ENCODE measurements around the gene PYDC2. TPM values are rescaled to one million over a fixed set of nuclear protein-coding genes. Genes with fewer than 3 reads are reported as not detected.
"Not testable (repeated sequence)": the region's sequence is repeated elsewhere in the genome, so short reads cannot be mapped to it uniquely, and the experiment has no call there.

The PYDC2 gene
- total and polyA plus RNA-seq, 2 of the 8 experiments (the other 6 are each of a cell fraction or from before 2014, with no cell fraction given) = not detected

- H4K20me1 ChIP-seq (replicated peaks in 1 of 2; ENCODE audit: control insufficient read depth in 1 of 2, insufficient read depth in 2 of 2, low read length in 2 of 2); H3K27me3 ChIP-seq (replicated peaks in 1 of 4; ENCODE audit: control insufficient read depth in 3 of 4, extremely low read depth in 1 of 4, insufficient read depth in 3 of 4, low read length in 3 of 4); H4K91ac ChIP-seq (replicated peaks; ENCODE audit: insufficient read length, low read length); H3K4ac ChIP-seq (replicated peaks; ENCODE audit: insufficient read length, low read depth, low read length); H2AFZ ChIP-seq (ENCODE audit: low read length); H3K36me3 ChIP-seq (ENCODE audit: control insufficient read depth in 2 of 4, insufficient read depth in 4 of 4, low read length in 3 of 4); H3K79me1 ChIP-seq (ENCODE audit: low read depth, low read length); H3K23ac ChIP-seq (ENCODE audit: insufficient read length); H2BK120ac ChIP-seq (replicated peaks; ENCODE audit: low read depth, low read length); H3K79me2 ChIP-seq (ENCODE audit: control insufficient read depth in 1 of 2, insufficient read depth in 2 of 2, low read length in 2 of 2); H2BK20ac ChIP-seq (ENCODE audit: low read length); H3K9ac ChIP-seq (replicated peaks in 1 of 4; ENCODE audit: extremely low read depth in 1 of 4, low read depth in 3 of 4, low read length in 3 of 4); H4K8ac ChIP-seq (ENCODE audit: extremely low read depth, insufficient read depth, low read length); POLR2A ChIA-PET (ENCODE audit: partially characterized antibody); H3K56ac ChIP-seq (replicated peaks; ENCODE audit: insufficient read length, low read depth, low read length); FAIRE-seq; H3K4me2 ChIP-seq (ENCODE audit: insufficient read depth in 1 of 2, low read depth in 2 of 2, low read length in 2 of 2); H3K4me1 ChIP-seq (replicated peaks in 1 of 4; ENCODE audit: control insufficient read depth in 3 of 4, insufficient read depth in 4 of 4, low read length in 3 of 4); H4K5ac ChIP-seq (ENCODE audit: insufficient read length, low read depth, low read length); H3K9me3 ChIP-seq (ENCODE audit: insufficient read depth in 2 of 2, low read depth in 1 of 2, low read length in 1 of 2); H3K23me2 ChIP-seq (ENCODE audit: low read depth, low read length); H3K14ac ChIP-seq (ENCODE audit: insufficient read length); H3K4me3 ChIP-seq (ENCODE audit: extremely low read depth in 1 of 4, insufficient read depth in 2 of 4, low read depth in 3 of 4, low read length in 4 of 4); H3K18ac ChIP-seq (ENCODE audit: extremely low read depth, low read length); H2BK12ac ChIP-seq (ENCODE audit: low read depth, low read length); H3K27ac ChIP-seq (ENCODE audit: low read depth, low read length); H2AK5ac ChIP-seq (ENCODE audit: low read depth, low read length); H2BK5ac ChIP-seq (ENCODE audit: low read depth, low read length); H2BK15ac ChIP-seq (ENCODE audit: low read length); DNase-seq (ENCODE audit: low read depth in 1 of 2, low spot score in 2 of 2): not testable (repeated sequence)
- CTCF ChIA-PET (ENCODE audit: partially characterized antibody) = interaction anchor here (1.6 kb wide), 1 partner anchor 326 kb away, joined by 3 read pairs; no protein-coding TSS in a partner anchor
- WGBS, 2 experiments (ENCODE audit: extremely low coverage in 1 of 2, insufficient coverage in 1 of 2, insufficient read length in 1 of 2, insufficient replicate concordance in 2 of 2, low coverage in 1 of 2, low lambda C conversion rate in 2 of 2, missing lambda C conversion rate in 1 of 2) = 93% methylated on average over 2 of the region's 2 CpGs; no CpG with 5 or more reads in 1 of the 2 experiments
These were observed 23.0 kb downstream of the PYDC2 start for GRCh38 chr3:191483994-191484393.

Measured in H1 (cell line).